Measurements from ENCODE around the gene LRRC25. TPM values are rescaled to one million over a fixed set of nuclear protein-coding genes. Genes with fewer than 3 reads are reported as not detected.

Gene LRRC25
- total and polyA plus RNA-seq, 2 of the 4 experiments (the other 2 are of a cell fraction) = 0.03 TPM; not detected in 1

DNA sequence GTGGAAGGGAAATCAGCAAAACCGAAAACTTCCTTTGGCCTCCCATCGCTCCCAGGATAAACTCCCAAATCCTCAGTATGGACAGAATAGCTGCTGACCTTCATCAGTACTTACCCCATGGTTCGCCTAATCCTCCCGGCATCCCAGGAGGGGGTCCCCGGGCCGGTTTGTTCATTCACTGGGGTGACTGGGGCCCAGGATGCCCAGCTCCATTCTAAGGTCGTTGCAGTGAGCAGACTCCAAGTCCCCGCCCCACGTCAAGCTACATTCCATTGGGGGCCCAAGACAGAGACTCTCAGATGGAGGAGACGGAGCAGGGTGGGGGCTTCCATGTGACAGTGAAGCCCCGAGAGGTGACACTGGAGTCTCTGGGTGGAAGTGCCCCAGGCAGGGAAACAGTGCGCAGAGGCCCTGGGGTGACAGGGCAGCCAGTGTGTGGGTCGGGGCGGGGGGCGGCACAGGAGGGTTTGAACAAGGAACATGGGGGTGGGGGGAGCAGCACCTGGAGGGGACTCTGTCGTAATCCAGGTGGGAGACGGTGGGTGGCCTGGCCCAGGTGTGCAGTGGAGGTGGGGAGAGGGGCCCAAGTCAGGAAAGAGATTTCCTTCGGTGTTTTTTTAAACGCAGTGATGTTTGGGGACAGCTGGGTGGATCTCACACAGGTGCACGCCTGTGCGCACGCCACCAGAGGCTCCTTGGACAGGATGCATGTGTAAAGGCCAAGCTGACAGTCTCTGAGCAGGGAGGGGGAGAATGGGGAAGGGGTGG lies 26.9 kb upstream of the LRRC25 start:
- BruUV-seq (replicated peaks) = no TSS peak
- no peak overlapping the region for H4K5ac ChIP-seq (ENCODE audit: low read depth, low read length)
- H2BK120ac ChIP-seq (ENCODE audit: low read depth, low read length) = no peak overlapping the region
- in situ Hi-C loops (cut with MboI; ENCODE audit: low sequenced_read_pairs) (no loop called here), intact Hi-C loops (cut with micrococcal nuclease) (no loop called here), dilution Hi-C loops (cut with HindIII; ENCODE audit: low sequenced_read_pairs, unreplicated experiment) (no loop called here)
- peaks cover 4 to 80% of the 10 kb centered on the region in 2 experiments for H3K79me1 ChIP-seq (ENCODE audit: low read depth in 1 of 2, low read length in 2 of 2)
- H3K4me2 ChIP-seq (ENCODE audit: low read depth, low read length) = no peak overlapping the region
- H2AK9ac ChIP-seq (replicated peaks; ENCODE audit: low read depth, low read length, poor library complexity) = no peak overlapping the region
- DNase-seq (no peak), ATAC-seq (ENCODE audit: low read depth) (no peak)
- H4K20me1 ChIP-seq (ENCODE audit: insufficient read depth, low read length) = peaks cover 72% of the 10 kb centered on the region
- 78% methylated on average over 9 of the region's 22 CpGs; no CpG with 5 or more reads in 1 of the 2 experiments for WGBS, 2 experiments (ENCODE audit: extremely low coverage in 2 of 2, insufficient read length in 1 of 2)
- peaks cover 15% of the 10 kb centered on the region for H3K9me1 ChIP-seq (ENCODE audit: insufficient read depth, low read length)
- no peaks in the 10 kb centered on the region for H3K9me3 ChIP-seq (ENCODE audit: control insufficient read depth, insufficient read depth, low read length)
- H2BK15ac ChIP-seq (ENCODE audit: low read depth, low read length) = no peak overlapping the region
- CTCF ChIA-PET = no interaction called here
- H3K14ac ChIP-seq (replicated peaks; ENCODE audit: low read depth, low read length) = no peak overlapping the region
- no peak overlapping the region for H4K91ac ChIP-seq (ENCODE audit: insufficient read depth, low read depth, low read length)
- POLR2A ChIA-PET (ENCODE audit: unreplicated experiment) = no interaction called here
- no peaks in the 10 kb centered on the region; the same call in 1 of the 2 replicates for H3K36me3 ChIP-seq (ENCODE audit: control insufficient read depth, insufficient read depth, low read length)
- no peak overlapping the region for H3K56ac ChIP-seq (ENCODE audit: extremely low read depth, insufficient read depth, low read length)
- H2AK5ac ChIP-seq (ENCODE audit: low read depth, low read length) = no peak overlapping the region
- no peaks in the 10 kb centered on the region for H3K27me3 ChIP-seq (ENCODE audit: control insufficient read depth, insufficient read depth, low read length)
- no peak overlapping the region for H3K27ac ChIP-seq (ENCODE audit: insufficient read depth, low read length)
- no peak overlapping the region for H4K8ac ChIP-seq (ENCODE audit: low read depth in 2 of 2, low read length in 2 of 2)
- no peak overlapping the region for H2BK20ac ChIP-seq (ENCODE audit: low read depth, low read length)
- no peak overlapping the region for H3K9ac ChIP-seq (ENCODE audit: low read depth, low read length)
- no peak overlapping the region for H2AFZ ChIP-seq (replicated peaks; ENCODE audit: low read length, poor library complexity)
- no peak overlapping the region for H3K4ac ChIP-seq (ENCODE audit: low read depth, low read length)
- TF ChIP-seq CHD1 (IDR thresholded peaks at IDR 0.05; ENCODE audit: low read depth, low read length) (no peak), MXI1 (IDR thresholded peaks at IDR 0.05; ENCODE audit: borderline replicate concordance, low read depth, low read length) (no peak)
- no peak overlapping the region for H3K4me3 ChIP-seq (ENCODE audit: insufficient read depth, low read depth, low read length)
- H3K18ac ChIP-seq (ENCODE audit: low read depth, low read length) = no peak overlapping the region
- H3K4me1 ChIP-seq (ENCODE audit: control insufficient read depth, insufficient read depth, low read length) = peaks cover 14% of the 10 kb centered on the region
- no peak overlapping the region for H3K23ac ChIP-seq (ENCODE audit: low read depth, low read length)
- no peak overlapping the region for H2BK5ac ChIP-seq (ENCODE audit: low read depth, low read length, poor library complexity, severe bottlenecking)
